GM21529 (cell line): ENCODE results near the gene EXD3.

ENCODE experiments used
- ATAC-seq: cut with Tn5 transposase; IDR thresholded peaks from one replicate; pipeline ENCODE4 v1.9.1; 2021; ENCODE audit not compliant: unreplicated experiment

EXD3 gene

GRCh38 chr9:137297966-137298365 is 125.0 kb downstream of the EXD3 start:
- no peak for ATAC-seq

GRCh38 chr9:137296670-137297664 is 126.0 kb downstream of the EXD3 start:
- ATAC-seq = no peak

- no peak for ATAC-seq
Measured at GRCh38 chr9:137295849-137296669, 126.9 kb downstream of the EXD3 start.

GRCh38 chr9:137295238-137295811 is 127.6 kb downstream of the EXD3 start:
- ATAC-seq = no peak

GRCh38 chr9:137294681-137295237 is 128.2 kb downstream of the EXD3 start:
- ATAC-seq = no peak

- ATAC-seq = no peak
Measured at GRCh38 chr9:137294091-137294680, 128.8 kb downstream of the EXD3 start.

- ATAC-seq = no peak
Measured at GRCh38 chr9:137293482-137294090, 129.4 kb downstream of the EXD3 start.

GRCh38 chr9:137293094-137293481 is 129.9 kb downstream of the EXD3 start:
- no peak for ATAC-seq

GRCh38 chr9:137286975-137287383 is 136.0 kb downstream of the EXD3 start:
- no peak for ATAC-seq

- no peak for ATAC-seq
Measured at GRCh38 chr9:137281345-137282116, 141.4 kb downstream of the EXD3 start.

- no peak for ATAC-seq
Measured at GRCh38 chr9:137280474-137281344, 142.3 kb downstream of the EXD3 start.

- ATAC-seq = no peak
Measured at GRCh38 chr9:137279741-137280473, 143.1 kb downstream of the EXD3 start.

- ATAC-seq = no peak
Measured at GRCh38 chr9:137278721-137279711, 143.9 kb downstream of the EXD3 start.

- no peak for ATAC-seq
Measured at GRCh38 chr9:137278061-137278701, 144.8 kb downstream of the EXD3 start.

- peak; percentile 72 for ATAC-seq
Measured at GRCh38 chr9:137277329-137278041, 145.5 kb downstream of the EXD3 start, which contains the start of gene TOR4A. Gene TOR4A (plus strand): TSS chr9:137277726. CDS start chr9:137278690, 964 bp downstream.
